ENCODE measurements around the gene PSMB3. TPM values are rescaled to one million over a fixed set of nuclear protein-coding genes. Genes with fewer than 3 reads are reported as not detected.

Gene PSMB3
- total RNA-seq, 1 donor from 2014 or later = 358 TPM

GRCh38 chr17:38746004-38746848, 6.3 kb upstream of the PSMB3 start:
- peak overlapping the region; percentile 84 for H3K4me3 Mint-ChIP-seq
- H3K4me1 Mint-ChIP-seq = peaks cover 42% of the 10 kb centered on the region
- H3K27me3 Mint-ChIP-seq = peaks cover 32% of the 10 kb centered on the region
- no peak overlapping the region for H3K27ac Mint-ChIP-seq
- intact Hi-C loops (cut with micrococcal nuclease) = no loop called here
- no peaks in the 10 kb centered on the region for H3K36me3 Mint-ChIP-seq (ENCODE audit: low read depth)
- DNase-seq = no peak
- no peaks in the 10 kb centered on the region for H3K9me3 Mint-ChIP-seq

GRCh38 chr17:38746849-38747462, 5.6 kb upstream of the PSMB3 start:
- H3K27ac Mint-ChIP-seq = peak overlapping the region; percentile 14
- peak overlapping the region; percentile 84 for H3K4me3 Mint-ChIP-seq
- peaks cover 48% of the 10 kb centered on the region for H3K4me1 Mint-ChIP-seq
- H3K27me3 Mint-ChIP-seq = peaks cover 37% of the 10 kb centered on the region
- H3K36me3 Mint-ChIP-seq (ENCODE audit: low read depth) = peaks cover 2% of the 10 kb centered on the region
- DNase-seq = no peak
- H3K9me3 Mint-ChIP-seq = no peaks in the 10 kb centered on the region
- intact Hi-C loops (cut with micrococcal nuclease) = no loop called here

- H3K27me3 Mint-ChIP-seq = peaks cover 39% of the 10 kb centered on the region
- H3K27ac Mint-ChIP-seq = no peak overlapping the region
- DNase-seq = peak; percentile 71
- peaks cover 7% of the 10 kb centered on the region for H3K36me3 Mint-ChIP-seq (ENCODE audit: low read depth)
- H3K4me3 Mint-ChIP-seq = peak overlapping the region; percentile 84
- peaks cover 49% of the 10 kb centered on the region for H3K4me1 Mint-ChIP-seq
- intact Hi-C loops (cut with micrococcal nuclease) = no loop called here
- H3K9me3 Mint-ChIP-seq = no peaks in the 10 kb centered on the region
Observed at GRCh38 chr17:38747463-38748148, 4.9 kb upstream of the PSMB3 start.

DNA sequence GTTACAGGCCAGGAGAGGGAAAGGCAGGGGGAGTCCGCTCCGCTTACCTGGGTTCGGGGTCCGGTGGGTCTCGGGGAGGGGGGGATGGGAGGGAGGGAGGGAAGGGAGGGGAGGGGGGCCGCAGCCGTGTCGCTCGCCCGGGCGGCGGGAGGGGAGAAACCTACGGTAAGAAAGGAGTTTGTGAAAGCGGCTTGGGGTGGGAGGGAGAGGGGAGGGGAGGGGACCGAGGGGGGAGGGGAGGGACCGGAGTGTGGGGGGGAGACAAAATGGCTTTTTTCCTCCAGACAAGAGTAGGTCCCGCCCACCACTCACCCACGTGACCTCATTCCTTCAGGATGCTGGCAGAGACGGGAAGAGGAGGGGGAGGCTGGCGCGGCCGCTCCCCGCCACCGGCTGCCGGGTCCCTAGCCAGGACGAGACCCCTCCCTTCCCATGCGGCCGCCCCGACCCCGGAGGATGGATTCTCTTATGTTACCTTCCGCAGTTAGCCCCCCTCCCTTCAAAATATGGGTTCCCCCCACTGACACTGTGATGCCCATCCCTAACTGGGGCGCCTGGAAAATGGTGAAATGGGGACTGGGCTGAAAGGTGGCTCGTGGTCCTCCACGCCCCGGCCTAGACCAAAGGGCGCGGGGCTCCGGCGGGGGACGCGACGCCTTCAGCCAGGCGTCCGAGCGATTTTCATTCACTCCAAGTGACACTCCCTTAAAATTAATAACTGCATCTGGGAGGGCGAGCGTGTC, 4.2 kb upstream of the PSMB3 start, which contains the start of gene PCGF2:
Gene PCGF2 (minus strand): TSS at position 188 of the 743 bp plus-strand sequence. CDS start 7,934 bp downstream, outside the sequence.
- Mint-ChIP-seq H3K9me3 (no peaks in the 10 kb centered on the region), H3K27ac (no peak within 1 kb of the TSS), H3K27me3 (peaks cover 39% of the 10 kb centered on the region), H3K4me1 (peaks cover 44% of the 10 kb centered on the region), H3K4me3 (peak within 1 kb of the TSS; percentile 99), H3K36me3 (ENCODE audit: low read depth) (peaks cover 8% of the 10 kb centered on the region)
- intact Hi-C loops (cut with micrococcal nuclease) = no loop called here
- peak; percentile 70 for DNase-seq

DNA sequence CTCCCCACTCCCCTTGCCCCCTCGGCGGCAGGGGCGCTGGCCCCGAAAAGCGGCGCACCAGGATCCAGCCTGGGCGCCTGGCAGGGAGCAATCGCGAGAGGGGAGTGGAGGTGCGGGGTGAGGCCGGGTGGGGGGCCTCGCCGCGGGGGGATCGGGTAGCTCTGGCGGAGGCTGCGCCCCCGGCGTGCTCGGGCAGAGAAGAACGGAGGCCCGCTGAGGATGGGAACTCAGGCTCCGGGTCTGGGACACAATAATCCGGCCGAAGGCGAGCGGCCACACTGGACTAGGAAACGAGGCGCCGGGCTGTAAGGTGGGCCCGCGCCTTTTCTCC, 3.7 kb upstream of the PSMB3 start:
- H3K4me3 Mint-ChIP-seq = peak overlapping the region; percentile 99
- H3K9me3 Mint-ChIP-seq = no peaks in the 10 kb centered on the region
- peaks cover 43% of the 10 kb centered on the region for H3K4me1 Mint-ChIP-seq
- peaks cover 11% of the 10 kb centered on the region for H3K36me3 Mint-ChIP-seq (ENCODE audit: low read depth)
- intact Hi-C loops (cut with micrococcal nuclease) = no loop called here
- peaks cover 39% of the 10 kb centered on the region for H3K27me3 Mint-ChIP-seq
- no peak for DNase-seq
- H3K27ac Mint-ChIP-seq = no peak overlapping the region

DNA sequence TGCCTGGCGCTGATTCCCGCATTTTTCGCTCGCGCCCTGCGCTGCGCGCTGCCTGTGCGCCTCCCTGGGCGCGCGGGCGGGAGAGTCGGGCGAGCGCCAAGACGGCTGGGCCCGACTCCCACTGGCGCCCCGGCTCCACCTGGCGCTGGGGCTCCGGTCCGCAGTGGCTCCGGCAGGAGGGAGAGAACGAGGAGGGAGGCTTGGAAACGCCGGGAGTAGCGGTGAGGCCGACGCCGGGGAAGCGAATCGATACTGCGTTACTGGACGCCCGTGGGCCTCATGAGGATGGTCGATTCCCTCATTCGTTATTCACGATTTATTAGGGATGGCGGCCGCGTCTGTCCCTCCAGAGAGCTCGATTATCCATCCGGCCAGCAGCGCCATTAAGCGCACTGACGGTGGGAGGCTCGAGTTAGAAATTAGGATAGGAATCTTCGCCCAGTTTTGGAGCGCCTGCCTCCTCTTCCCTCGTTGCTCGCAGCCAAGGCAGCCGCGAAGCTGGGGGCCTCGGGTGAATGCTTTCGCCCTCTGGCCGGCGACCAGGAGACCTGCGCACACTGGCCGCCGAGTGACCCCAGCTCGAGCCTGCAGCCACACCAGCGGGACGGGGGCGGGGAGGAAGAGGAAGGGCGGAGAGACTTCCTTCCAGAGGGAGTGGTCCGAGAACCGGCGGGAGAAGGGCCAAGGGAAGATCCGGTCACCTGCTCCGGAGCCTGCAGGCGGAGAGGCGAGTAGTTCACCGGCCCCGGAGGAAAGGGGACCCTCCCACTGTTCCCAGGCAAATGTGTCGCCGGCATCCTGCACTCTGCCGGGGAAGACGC, 3.1 kb upstream of the PSMB3 start:
- Mint-ChIP-seq H3K4me1 (peaks cover 45% of the 10 kb centered on the region), H3K4me3 (peak overlapping the region; percentile 99), H3K36me3 (ENCODE audit: low read depth) (peaks cover 15% of the 10 kb centered on the region), H3K27me3 (peaks cover 39% of the 10 kb centered on the region), H3K9me3 (no peaks in the 10 kb centered on the region), H3K27ac (no peak overlapping the region)
- intact Hi-C loops (cut with micrococcal nuclease) = loop anchor here (5.0 kb wide), 1 partner anchor 103 kb away; the partner anchor contains the start of gene RPL23
- peak; percentile 73 for DNase-seq

- no peak for DNase-seq
- no peak overlapping the region for H3K27ac Mint-ChIP-seq
- no peaks in the 10 kb centered on the region for H3K9me3 Mint-ChIP-seq
- peaks cover 48% of the 10 kb centered on the region for H3K4me1 Mint-ChIP-seq
- peaks cover 39% of the 10 kb centered on the region for H3K27me3 Mint-ChIP-seq
- peak overlapping the region; percentile 99 for H3K4me3 Mint-ChIP-seq
- H3K36me3 Mint-ChIP-seq (ENCODE audit: low read depth) = peaks cover 18% of the 10 kb centered on the region
- intact Hi-C loops (cut with micrococcal nuclease) = loop anchor here (5.0 kb wide), 1 partner anchor 102 kb away; the partner anchor contains the start of gene RPL23
Observed at GRCh38 chr17:38750044-38750311, 2.6 kb upstream of the PSMB3 start.

DNA sequence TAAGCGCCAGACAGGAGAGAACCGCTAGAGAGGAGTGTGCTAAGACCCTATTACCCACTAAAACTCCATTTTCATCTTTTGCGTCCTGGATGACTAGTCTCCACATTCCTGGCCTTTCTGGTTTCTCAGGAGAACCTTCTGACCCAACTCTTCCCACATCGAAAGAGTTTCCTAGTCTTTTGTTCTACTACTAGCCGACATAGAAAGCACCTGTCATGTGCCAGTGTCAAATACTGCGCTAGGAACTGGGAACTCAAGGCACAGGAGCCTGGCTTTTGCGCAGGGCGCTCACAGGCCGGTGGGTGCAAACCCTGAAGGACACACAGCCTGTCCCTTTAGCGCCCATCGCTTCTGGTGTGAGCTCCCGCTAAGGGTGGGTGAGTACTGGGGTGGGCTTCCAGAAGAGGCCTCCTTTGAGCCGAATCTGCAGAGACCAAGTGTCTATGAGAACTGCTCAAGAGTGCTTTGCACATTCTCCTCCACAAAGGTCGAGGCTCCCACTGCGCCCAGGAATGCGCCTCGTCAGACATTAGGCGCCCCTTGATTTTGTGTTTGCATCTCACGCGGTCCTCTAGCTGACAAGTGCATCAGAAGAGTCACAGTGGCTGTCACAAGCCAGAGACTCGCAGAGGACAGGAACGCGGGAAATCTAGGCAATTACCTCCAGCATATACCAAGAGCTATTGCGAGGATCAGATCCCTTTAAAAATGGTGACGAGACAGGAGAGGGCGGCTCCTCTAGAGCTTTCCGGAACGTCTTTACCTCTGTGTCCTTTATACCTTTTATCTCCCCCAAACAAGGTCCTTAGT, 2.0 kb upstream of the PSMB3 start:
- H3K4me1 Mint-ChIP-seq = peaks cover 48% of the 10 kb centered on the region
- H3K27me3 Mint-ChIP-seq = peaks cover 39% of the 10 kb centered on the region
- peak overlapping the region; percentile 99 for H3K4me3 Mint-ChIP-seq
- intact Hi-C loops (cut with micrococcal nuclease) = loop anchor here (1.0 to 5.0 kb wide), 2 partner anchors 20 to 102 kb away; partner anchors contain the start of genes CISD3 and RPL23
- no peaks in the 10 kb centered on the region for H3K9me3 Mint-ChIP-seq
- H3K36me3 Mint-ChIP-seq (ENCODE audit: low read depth) = peaks cover 20% of the 10 kb centered on the region
- H3K27ac Mint-ChIP-seq = peak overlapping the region; percentile 98
- peak; percentile 74 for DNase-seq

GRCh38 chr17:38751144-38751807, 1.3 kb upstream of the PSMB3 start:
- H3K27me3 Mint-ChIP-seq = peaks cover 34% of the 10 kb centered on the region
- intact Hi-C loops (cut with micrococcal nuclease) = loop anchor here (1.0 to 5.0 kb wide), 2 partner anchors 21 to 101 kb away; partner anchors contain the start of genes CISD3 and RPL23
- H3K36me3 Mint-ChIP-seq (ENCODE audit: low read depth) = peaks cover 28% of the 10 kb centered on the region
- no peaks in the 10 kb centered on the region for H3K9me3 Mint-ChIP-seq
- peaks cover 45% of the 10 kb centered on the region for H3K4me1 Mint-ChIP-seq
- DNase-seq = no peak
- peak overlapping the region; percentile 98 for H3K27ac Mint-ChIP-seq
- H3K4me3 Mint-ChIP-seq = peak overlapping the region; percentile 99

DNA sequence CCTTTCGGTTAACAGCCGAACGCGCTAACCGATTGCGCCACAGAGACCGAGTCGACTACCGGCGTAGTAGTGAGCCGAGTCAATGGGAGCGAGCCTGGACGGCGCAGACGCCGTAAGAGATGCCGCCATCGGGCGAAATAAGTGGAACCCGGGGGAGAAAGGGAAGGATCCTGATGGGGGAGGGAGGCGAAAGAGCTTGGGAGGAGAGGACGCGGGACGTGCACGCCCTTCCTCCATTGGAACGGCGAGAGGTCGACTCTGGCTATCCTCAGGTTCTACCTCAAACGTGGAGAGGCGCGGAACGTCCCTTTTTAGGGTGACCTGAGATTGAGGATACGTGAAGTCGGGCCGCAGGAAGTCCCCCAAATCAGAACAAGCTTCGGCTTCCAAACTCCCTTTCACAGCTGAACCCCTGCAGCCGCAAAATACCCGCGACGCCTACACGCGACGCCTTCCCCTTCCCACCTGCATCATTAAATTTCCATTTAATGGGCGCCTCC, 683 bp upstream of the PSMB3 start:
- intact Hi-C loops (cut with micrococcal nuclease) = loop anchor here (1.0 to 5.0 kb wide), 8 partner anchors 22 to 402 kb away; partner anchors contain the start of genes CISD3, CWC25, PIP4K2B and RPL23
- Mint-ChIP-seq H3K27ac (peak overlapping the region; percentile 98), H3K9me3 (no peaks in the 10 kb centered on the region), H3K27me3 (peaks cover 28% of the 10 kb centered on the region), H3K36me3 (ENCODE audit: low read depth) (peaks cover 31% of the 10 kb centered on the region), H3K4me1 (peaks cover 39% of the 10 kb centered on the region), H3K4me3 (peak overlapping the region; percentile 99)
- peak; percentile 97 for DNase-seq

GRCh38 chr17:38753071-38753506, 548 bp downstream of the PSMB3 start:
- peaks cover 39% of the 10 kb centered on the region for H3K4me1 Mint-ChIP-seq
- H3K4me3 Mint-ChIP-seq = peak overlapping the region; percentile 99
- intact Hi-C loops (cut with micrococcal nuclease) = loop anchor here (2.0 to 5.0 kb wide), 2 partner anchors 46 to 99 kb away; partner anchors contain the start of genes PIP4K2B and RPL23
- peak overlapping the region; percentile 98 for H3K27ac Mint-ChIP-seq
- H3K36me3 Mint-ChIP-seq (ENCODE audit: low read depth) = peaks cover 37% of the 10 kb centered on the region
- H3K27me3 Mint-ChIP-seq = peaks cover 24% of the 10 kb centered on the region
- H3K9me3 Mint-ChIP-seq = no peaks in the 10 kb centered on the region
- no peak for DNase-seq

Data from activated CD4-positive, alpha-beta T cell treated with anti-CD3 and anti-CD28 coated beads, Interleukin-2, amount 10 ng/mL, durations not matched to agents 24 days and 14 days (primary cell).